Measurements from ENCODE around the gene CFAP57.
A peak's percentile ranks its signal among the peaks of the same experiment; 100 is the strongest.
"Not testable (repeated sequence)": the region's sequence is repeated elsewhere in the genome, so short reads cannot be mapped to it uniquely, and the experiment has no call there.

Gene CFAP57

DNA sequence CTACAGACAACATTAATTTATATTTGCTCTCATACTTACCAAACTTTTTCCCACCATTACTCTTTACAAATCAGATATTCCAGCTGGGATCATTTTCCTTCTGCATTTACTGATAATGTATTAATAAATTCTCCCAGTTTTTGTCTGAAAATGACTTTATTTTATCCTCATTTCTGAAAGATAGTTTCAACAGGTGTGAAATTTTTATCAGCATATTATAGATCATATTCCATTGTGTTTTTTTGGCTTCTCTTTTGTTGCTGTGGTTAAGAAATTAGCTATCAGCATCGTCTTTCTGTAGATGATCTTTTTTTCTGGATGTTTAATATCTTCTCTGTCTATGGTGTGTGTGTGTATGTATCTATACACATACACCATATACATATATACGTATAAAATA is 2.7 kb downstream of the CFAP57 start:
- no peak for DNase-seq

- no peak for DNase-seq
These were observed 5.6 kb downstream of the CFAP57 start for GRCh38 chr1:43177691-43178090.

GRCh38 chr1:43184388-43184787 is 12.3 kb downstream of the CFAP57 start:
- DNase-seq, result no peak

DNA sequence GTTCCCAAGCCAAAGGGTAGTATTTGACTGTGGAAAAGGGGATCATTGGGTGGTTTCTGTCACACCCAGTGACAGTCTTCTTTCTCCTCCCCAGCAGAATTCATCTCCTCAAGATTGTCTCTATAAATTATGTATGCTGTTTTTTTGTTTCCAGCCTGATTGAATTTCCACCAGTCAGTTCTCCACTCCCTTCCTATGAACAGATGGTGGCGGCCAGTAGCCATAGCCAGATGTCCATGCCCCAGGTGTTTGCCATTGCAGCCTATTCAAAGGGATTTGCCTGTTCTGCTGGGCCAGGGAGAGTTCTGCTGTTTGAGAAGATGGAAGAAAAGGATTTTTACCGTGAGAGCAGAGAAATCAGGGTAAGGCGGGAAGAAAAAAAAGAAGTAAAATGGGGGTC is 12.9 kb downstream of the CFAP57 start:
- DNase-seq, result peak; percentile 5

GRCh38 chr1:43188106-43188505 is 16.0 kb downstream of the CFAP57 start:
- no peak for DNase-seq

- DNase-seq, result no peak
These were observed 22.4 kb downstream of the CFAP57 start for GRCh38 chr1:43194509-43194908.

GRCh38 chr1:43197343-43198127 is 25.4 kb downstream of the CFAP57 start:
- no peak for DNase-seq

- peak; percentile 6 for DNase-seq
These were observed 27.1 kb downstream of the CFAP57 start for GRCh38 chr1:43199093-43199726.

DNA sequence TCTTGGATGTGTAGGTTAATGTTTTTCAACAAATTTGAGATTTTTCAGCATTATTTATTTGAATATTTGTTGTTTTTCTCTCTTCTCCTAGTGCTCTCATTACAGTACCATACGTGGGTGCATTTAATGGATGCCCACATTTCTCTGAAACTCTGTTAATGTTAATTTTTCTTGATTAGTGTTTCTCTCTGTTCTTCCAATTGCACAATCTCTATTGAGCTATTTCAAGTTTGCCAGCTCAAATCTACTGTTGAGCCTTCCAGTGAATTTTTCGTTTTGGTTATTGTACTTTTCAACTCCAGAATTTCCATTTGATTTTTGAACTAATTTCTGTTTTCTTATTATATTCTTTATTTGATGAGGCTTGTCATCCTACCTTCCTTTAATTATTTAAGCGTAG is 31.7 kb downstream of the CFAP57 start:
- DNase-seq, result no peak

DNA sequence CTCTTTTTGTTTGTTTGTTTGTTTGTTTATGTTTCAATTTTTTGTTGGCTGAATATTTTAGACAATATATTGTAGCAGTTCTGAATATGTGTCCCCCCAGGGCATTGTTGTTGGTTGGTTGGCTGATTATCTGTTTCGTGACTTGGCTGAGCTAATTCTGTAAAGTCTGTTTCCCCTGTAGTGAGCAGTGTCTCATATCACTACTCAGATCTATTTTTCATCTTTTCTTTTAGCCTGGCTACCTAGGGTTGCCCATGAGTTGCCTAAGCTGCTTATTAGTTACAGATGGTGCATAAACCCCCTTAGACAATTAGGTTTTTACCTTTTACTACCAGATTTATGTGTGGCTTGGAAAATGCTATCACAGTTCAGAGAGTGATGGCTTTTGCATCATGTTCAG is 32.3 kb downstream of the CFAP57 start:
- DNase-seq, result no peak

DNA sequence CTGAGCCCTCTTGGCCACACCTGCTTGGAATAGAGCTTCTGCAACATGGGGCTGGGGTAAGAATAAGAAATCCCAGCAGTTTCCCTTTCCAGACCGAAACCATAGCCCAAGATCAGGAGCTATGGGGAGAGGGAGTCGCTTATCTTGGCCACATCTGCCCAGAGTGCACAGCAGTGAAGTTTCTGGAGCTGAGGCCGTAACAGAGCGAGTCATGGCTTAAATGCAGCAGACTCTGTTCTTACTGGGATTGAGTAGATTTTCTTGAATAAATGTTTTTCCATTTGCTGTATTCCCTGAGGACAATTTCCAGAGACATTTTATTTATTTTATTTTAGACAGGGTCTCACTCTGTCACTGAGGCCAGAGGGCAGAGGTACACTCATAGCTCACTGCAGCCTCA is 33.5 kb downstream of the CFAP57 start:
- DNase-seq, result no peak

- DNase-seq, result no peak
These were observed 34.6 kb downstream of the CFAP57 start for GRCh38 chr1:43206600-43207228.

DNA sequence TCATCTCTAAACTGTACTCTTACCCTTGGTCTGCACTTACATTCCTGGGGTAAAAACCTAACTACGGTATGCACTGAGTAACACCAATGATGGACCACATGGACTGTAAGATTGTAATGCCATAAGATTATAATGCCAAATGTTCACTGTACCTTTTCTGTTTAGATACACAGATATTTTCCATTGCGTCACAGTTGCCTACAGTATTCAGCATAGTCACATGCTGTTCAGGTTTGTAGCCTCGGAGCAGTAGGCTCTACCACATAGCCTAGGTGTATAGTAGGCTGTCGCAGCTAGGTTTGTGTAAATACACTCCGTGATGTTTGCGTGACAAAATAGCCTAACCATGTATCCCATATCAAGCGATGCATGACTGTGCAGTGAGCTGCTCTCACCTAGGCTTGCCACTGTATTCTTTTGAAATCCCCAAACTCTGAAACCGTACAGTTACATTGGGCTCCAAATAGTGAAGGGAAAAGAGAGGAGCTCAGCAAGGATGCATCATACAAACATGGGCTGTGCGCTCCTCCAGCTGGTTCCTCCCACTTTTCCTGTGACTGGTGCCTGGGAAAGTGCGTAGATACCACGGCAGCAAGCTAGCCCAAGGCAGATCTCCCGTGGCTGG is 35.2 kb downstream of the CFAP57 start:
- no peak for DNase-seq

DNA sequence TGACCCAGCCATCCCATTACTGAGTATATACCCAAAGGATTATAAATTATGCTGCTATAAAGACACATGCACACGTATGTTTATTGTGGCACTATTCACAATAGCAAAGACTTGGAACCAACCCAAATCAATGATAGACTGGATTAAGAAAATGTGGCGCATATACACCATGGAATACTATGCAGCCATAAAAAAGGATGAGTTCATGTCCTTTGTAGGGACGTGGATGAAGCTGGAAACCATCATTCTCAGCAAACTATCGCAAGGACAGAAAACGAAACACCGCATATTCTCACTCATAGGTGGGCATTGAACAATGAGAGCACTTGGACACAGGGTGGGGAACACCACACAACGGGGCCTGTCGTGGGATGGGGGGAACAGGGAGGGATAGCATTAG is 36.1 kb downstream of the CFAP57 start:
- not testable (repeated sequence) for DNase-seq

GRCh38 chr1:43214501-43215444 is 42.6 kb downstream of the CFAP57 start:
- DNase-seq, result no peak

GRCh38 chr1:43217747-43218146 is 45.6 kb downstream of the CFAP57 start:
- no peak for DNase-seq

- DNase-seq, result no peak
These were observed 49.0 kb downstream of the CFAP57 start for GRCh38 chr1:43220905-43221778.

DNA sequence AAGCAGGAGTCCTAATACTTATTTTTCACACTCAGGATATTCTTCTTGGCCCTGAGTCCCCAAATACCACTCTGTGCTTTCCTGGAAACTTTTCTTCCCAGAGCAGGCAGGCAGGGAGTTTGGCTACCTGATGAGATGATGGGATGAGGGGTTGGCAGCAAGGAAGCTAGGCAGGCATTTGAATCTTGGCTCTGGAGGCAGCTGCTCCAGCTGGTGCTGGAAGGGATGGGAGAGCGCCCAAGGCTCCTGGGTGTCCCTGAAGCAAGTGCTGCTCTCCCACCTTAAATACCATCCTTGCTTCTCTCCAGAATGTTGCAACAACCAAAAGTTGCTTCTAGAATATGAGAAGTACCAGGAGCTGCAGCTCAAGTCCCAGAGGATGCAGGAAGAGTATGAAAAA is 49.7 kb downstream of the CFAP57 start:
- DNase-seq, result no peak

- DNase-seq, result no peak
These were observed 50.7 kb downstream of the CFAP57 start for GRCh38 chr1:43222879-43223278.

- no peak for DNase-seq
These were observed 53.0 kb downstream of the CFAP57 start for GRCh38 chr1:43225168-43225567.

GRCh38 chr1:43227143-43227764 is 55.1 kb downstream of the CFAP57 start:
- peak; percentile 73 for DNase-seq
